ENCODE measurements around the gene DCDC1.

DNA sequence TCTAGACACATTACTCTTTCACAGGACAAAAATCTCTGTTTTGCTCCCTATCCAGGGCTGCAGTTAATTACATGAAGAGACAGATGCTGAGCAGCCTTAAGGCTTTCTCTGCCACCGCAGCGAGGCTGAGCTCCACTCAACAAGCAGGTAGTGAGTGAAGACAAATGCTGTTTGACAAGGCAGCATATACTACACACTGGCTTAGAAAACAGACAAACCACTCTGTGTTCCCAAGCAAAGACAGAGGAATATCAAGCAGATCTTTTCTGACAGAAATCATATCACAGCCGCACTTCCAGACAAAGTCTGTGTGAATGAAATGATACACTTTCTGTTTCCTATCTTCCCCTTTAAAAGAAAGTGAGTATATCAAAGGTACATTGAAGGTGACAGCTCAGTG lies 368.1 kb downstream of the DCDC1 start:
- TF ChIP-seq CTCF (IDR thresholded peaks at IDR 0.05), result no peak
- no peak for TF ChIP-seq SIN3A (IDR thresholded peaks at IDR 0.05; ENCODE audit: borderline replicate concordance, insufficient read depth, low read depth, low read length)

Data from Panc1 (cell line).